GM12892 (cell line): ENCODE measurements around the gene OGFOD3.
"Not testable (repeated sequence)": the region's sequence is repeated elsewhere in the genome, so short reads cannot be mapped to it uniquely, and the experiment has no call there.

Experiments
- DNase-seq: peaks from one replicate; pipeline ENCODE4 v3.0.0; 2011; ENCODE audit not compliant: insufficient read length
- FAIRE-seq: peaks from 2 replicates; lab custom pipeline; 2011; peaks lifted over from hg19 to GRCh38; lab: Jason Lieb, UNC
- POLR2A ChIP-seq: IDR thresholded peaks from 2 replicates; pipeline ENCODE4 v1.6.1; 2011; ENCODE audit warnings: low read depth, low read length, control low read depth
- POLR2AphosphoS5 ChIP-seq: IDR thresholded peaks from 2 replicates; pipeline ENCODE4 v1.6.1; 2011; ENCODE audit warnings: low read depth, low read length, control low read depth
- TAF1 ChIP-seq: IDR thresholded peaks from 2 replicates; pipeline ENCODE4 v1.6.1; 2011; ENCODE audit warnings: low read depth, mild to moderate bottlenecking, control low read depth, low read length, borderline replicate concordance

OGFOD3 gene

DNA sequence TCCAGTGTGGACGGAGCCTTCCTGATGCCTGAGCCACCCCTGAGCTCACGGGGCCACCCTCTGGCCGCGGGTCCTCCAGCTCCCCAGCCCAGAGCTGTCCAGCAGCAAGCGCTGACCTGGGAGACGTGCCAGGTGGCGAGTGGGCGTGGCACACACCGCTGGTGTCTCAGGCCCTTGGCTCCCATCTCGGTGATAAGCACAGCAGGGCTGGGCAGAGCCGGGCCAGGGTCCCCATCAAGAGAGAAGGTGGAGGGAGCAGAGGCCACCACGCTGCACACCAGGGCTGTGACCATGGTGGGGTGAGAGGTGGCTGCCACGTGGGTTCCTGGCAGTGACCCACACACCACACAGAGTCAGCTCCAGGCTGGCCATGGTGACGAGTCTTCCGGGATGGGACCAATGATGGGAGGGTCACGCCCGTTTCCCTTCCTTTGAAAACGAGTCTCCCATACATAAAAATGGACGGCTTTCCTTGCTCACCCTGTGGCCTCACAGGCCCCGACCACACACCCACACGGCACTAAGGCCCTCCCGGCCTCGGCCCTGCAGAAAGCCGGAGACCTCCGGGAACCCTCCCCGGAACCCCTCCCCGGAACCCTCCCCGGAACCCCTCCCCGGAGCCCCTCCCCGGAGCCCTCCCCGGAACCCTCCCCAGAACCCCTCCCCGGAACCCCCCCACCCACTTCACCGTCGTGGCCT is 30.0 kb downstream of the OGFOD3 start:
- TF ChIP-seq POLR2AphosphoS5 (no peak), TAF1 (no peak), POLR2A (no peak)
- no peak for FAIRE-seq
- no peak for DNase-seq

DNA sequence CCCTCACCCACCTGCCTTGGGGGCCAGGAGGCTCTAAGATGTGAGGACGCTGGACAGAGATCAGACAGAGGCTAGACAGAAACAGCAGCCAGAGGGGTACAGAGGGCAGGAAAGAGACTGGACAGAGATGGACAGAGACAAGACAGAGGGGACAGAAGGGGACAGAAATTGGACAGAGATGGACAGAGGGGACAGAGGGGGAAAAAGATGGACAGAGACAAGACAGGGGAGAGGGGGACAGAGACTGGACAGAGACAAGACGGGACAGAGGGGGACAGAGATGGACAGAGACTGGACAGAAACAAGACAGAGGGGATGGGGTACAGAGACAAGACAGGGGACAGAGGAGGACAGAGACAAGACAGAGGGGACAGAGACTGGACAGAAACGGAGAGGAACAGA is 30.7 kb downstream of the OGFOD3 start:
- no peak for FAIRE-seq
- no peak for DNase-seq
- TF ChIP-seq POLR2A (no peak), POLR2AphosphoS5 (no peak), TAF1 (no peak)

DNA sequence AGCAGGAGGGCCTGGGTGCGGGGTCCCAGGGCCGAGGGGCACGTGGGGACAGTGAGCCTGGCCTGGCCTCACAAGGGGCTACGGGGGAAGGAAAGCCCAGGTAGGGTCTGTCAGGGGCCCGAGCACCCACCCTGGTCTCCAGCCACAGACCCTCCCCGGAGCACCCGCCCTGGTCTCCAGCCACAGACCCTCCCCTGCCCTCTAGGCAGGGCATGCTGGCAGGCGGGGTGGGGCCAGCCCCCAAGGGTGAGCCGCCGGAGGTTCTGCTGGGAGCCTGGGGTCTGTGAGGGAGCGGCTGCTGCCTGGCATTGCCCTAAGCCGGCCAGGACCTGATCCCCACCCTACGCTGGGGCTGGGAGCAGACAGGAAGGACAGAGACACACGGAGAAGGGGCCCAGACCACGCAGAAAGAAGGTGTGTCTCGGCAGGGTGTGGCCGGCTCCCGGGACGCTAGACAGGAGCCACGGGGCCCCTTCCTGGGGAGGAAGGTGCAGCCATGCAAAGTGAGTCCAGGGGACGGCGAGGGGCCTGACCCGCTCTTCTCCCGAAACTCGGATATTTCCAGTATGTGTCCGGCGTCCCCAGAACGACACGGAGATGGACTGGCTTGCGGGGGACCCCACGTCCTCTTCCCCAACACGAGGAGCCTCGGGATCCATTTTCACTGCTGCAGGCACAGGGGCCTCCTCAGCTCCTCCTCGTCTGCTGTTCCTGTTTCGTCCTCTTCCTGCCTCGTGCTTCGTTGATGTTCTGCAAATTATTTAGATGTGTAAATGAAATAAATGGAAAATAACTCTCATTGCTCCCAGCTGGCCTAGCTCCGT is 31.3 kb downstream of the OGFOD3 start:
- FAIRE-seq, result no peak
- TF ChIP-seq TAF1, result no peak
- no peak for TF ChIP-seq POLR2AphosphoS5
- no peak for TF ChIP-seq POLR2A

DNA sequence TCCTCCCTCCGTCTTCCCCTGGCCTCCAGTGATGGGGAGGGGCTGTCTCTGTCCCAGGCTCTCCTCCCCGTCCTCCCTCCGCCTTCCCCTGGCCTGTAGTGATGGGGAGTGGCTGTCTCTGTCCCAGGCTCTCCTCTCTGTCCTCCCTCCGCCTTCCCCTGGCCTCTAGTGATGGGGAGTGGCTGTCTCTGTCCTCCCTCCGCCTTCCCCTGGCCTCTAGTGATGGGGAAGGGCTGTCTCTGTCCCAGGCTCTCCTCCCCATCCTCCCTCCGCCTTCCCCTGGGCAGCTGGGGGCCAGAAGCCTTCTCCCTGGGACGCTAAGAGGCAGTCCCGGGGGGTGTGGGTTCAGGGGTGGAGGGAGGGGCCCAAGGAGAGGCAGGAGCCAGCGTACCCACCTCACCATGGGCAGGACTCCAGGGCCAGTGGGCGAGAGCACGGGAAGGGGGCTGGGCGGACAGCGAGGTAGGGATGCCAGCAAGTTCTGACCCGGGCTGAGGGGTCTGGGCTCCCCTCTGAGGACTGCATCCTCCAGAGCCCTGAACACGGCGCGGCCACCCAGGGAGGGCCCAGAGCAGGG is 32.0 kb downstream of the OGFOD3 start:
- no peak for FAIRE-seq
- DNase-seq, result no peak
- TF ChIP-seq POLR2AphosphoS5, result no peak
- TF ChIP-seq POLR2A, result no peak
- no peak for TF ChIP-seq TAF1

More for the DNA sequence above, 31.3 kb downstream of the OGFOD3 start:
- DNase-seq, result no peak

DNA sequence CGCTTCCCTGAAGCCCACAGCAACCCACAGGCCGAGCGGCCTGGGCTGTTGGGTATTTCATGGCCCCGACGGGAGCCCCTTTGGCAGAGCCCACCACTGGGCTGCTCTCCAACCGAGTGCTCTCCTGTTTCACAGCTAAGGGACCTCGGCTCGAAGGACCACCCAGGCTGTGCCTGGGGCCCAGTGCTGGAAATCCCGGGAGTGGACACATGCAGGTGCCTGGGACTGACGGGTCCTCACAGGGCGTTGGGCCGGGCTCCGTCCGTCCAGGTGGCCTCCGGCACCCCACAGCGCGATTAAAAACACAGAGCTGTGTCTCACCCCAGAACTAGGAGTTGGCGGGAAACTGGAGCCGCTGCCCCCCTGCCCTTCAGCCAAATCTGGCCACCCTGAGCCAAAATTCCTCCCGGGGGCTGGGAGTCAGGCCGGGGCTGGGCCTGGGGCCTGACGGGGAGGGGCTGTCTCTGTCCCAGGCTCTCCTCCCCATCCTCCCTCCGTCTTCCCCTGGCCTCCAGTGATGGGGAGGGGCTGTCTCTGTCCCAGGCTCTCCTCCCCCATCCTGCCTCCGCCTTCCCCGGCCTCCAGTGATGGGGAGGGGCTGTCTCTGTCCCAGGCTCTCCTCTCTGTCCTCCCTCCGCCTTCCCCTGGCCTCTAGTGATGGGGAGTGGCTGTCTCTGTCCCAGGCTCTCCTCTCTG is 32.7 kb downstream of the OGFOD3 start:
- no peak for DNase-seq

DNA sequence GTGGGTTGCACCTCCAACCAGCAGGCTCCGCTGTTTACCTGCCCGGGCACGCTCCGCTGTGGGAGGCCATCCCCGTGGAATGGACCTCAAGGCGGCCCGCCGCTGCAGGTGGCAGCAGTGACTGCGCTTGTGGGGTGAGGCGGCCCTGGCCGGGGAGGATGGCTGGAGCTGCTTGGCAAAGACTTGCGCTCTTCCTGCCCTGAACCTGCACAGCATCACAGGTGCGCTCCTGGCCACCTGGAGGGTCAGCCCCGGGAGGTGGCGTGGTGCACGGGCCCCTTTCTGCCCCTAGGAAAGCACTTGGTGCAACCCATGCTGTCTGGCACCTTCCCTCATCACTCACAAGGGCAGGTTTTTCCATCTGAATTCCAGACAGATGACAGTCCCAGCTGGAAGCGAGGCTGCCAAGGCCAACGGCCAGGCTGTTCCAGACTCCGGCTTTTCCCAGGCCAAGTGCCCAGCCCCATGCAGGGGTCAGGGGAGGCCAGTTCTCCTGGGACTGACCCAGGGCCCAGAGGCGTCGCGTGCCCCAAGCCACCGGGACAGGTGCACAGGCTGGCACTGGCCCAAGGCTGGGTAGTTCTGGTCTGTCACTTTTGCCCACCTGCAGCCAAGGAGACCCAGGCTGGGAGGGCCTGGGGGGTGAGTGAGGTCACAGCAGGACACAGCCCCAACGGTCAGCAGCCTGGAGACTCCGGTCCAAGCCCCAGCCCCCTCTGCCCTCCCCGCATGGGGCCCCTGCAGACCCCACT is 33.5 kb downstream of the OGFOD3 start:
- TF ChIP-seq POLR2AphosphoS5 (no peak), POLR2A (no peak), TAF1 (no peak)
- FAIRE-seq (no peak), DNase-seq (no peak)

More for the DNA sequence above, 32.7 kb downstream of the OGFOD3 start:
- no peak for FAIRE-seq
- no peak for TF ChIP-seq TAF1
- no peak for TF ChIP-seq POLR2AphosphoS5
- TF ChIP-seq POLR2A, result no peak

DNA sequence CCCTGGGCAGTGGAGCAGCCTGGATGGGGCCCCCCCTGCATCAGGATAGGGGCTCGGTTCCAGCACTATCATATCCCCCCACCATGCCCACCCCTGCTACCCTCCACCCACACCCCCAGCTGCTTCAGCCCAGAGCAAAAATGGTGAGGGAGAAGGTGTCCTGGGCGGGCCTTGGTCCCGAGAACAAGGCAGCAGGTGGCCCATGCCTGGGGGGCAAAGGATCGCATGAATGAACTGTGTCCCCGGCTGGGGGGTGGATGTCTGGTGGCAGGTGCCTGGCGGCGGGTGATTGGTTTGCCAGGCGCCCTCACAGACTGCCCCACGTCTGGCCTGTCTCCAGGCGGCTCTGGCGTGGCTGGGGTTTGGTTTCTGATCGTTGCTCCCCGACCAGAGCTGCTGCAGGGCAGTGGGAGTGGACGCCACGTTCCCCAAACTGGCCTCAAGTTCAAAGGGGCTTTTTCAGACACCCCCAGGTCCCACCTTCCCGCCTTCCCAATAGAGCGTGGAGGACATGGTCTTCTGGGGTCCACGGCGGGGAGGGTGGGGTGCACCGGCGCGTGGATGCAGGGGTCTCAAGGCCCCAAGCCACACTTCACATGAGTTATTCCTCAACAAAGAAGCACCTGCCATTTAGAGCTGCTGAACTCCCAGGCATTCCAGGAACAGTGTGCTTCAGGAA is 34.2 kb downstream of the OGFOD3 start:
- TF ChIP-seq TAF1, result no peak
- no peak for TF ChIP-seq POLR2A
- TF ChIP-seq POLR2AphosphoS5, result no peak
- FAIRE-seq (no peak), DNase-seq (no peak)

DNA sequence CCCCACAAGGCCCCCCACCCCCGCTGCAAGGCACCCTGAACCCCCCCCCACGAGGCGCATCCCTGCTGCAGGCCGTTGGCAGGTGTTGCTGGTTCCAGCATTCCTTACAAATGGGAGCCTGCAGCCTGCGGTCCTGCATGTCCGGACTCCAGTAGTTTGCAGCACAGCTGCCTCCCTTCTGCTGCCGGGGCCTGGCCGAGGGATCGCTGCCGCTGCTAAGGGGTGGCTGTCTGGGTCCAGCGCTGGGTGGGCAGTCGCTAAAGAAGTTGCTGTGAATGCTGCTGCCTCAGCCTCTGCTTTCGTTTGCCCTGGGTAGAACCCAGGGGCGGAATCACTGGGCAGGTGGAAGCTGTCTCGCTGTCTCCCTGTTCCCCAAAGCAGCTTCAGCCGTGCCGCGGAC is 35.0 kb downstream of the OGFOD3 start:
- no peak for DNase-seq
- TF ChIP-seq POLR2AphosphoS5 (no peak), POLR2A (no peak), TAF1 (no peak)
- no peak for FAIRE-seq

DNA sequence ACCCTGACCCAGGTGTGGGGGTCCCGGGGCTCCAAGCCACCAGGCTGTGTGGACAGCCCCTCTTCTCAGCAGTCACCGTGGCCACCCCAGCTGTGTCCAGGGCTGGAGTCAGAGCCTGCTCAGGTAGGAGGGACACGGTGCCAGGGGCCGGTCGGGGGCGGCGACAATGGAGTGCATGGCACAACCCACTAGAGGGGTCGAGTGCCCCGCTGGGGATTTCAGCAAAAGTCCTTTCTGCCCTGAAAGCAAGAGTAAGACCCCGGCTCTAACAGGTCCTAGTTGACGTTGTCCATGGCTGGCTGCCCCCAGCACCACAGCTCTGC is 35.5 kb downstream of the OGFOD3 start:
- no peak for DNase-seq
- no peak for FAIRE-seq
- TF ChIP-seq POLR2A, result no peak
- no peak for TF ChIP-seq POLR2AphosphoS5
- TF ChIP-seq TAF1, result no peak

DNA sequence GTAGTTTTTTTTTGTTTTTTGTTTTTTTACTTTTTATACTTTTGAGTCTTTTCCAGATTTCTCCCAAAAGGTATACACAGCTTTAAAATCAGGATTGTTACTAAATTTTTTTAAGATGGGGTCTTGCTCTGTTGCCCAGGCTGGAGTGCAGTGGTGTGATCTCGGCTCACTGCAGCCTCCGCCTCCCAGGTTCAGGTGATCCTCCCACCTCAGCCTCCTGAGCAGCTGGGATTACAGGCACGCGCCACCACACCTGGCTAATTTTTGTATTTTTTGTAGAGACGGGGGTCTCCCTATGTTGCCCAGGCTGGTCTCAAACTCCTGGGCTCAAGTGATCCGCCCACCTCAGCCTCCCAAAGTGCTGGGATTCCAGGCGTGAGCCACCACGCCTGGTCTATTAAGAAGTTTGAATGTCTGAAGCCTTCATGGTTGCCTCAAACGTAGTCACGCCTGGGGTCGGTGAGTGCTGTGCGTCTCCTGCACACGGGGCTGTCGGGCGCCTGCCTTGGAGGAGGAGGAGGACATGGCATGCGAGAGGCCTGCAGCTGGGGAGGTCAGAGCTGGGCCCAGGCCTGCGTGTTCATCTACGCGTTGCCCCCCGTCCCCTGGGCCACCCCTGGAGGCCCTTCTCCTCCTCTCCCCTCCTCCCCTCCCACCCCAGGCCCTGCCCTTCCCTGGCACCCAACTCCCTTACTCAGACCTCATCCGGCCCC is 36.0 kb downstream of the OGFOD3 start:
- not testable (repeated sequence) for FAIRE-seq, DNase-seq

DNA sequence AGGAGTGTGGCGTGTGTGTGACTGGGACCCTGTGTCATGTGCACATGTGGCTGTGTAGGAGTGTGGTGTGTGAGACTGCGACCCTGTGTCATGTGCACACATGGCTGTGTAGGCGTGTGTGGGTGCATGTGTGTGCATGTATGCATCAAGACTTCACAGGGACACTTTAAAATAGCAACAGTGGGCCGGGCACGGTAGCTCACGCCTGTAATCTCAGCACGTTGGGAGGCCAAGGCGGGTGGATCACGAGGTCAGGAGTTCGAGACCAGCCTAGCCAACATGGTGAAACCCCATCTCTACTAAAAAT is 36.7 kb downstream of the OGFOD3 start:
- DNase-seq, FAIRE-seq: not testable (repeated sequence)
